ENCODE results near the gene PANX1. TPM values are rescaled to one million over a fixed set of nuclear protein-coding genes. Genes with fewer than 3 reads are reported as not detected.

PANX1 gene
- total and polyA plus RNA-seq, 2 donors (not counting 1 experiment from before 2014, with no cell fraction given) = 4.2 to 10.3 TPM

DNA sequence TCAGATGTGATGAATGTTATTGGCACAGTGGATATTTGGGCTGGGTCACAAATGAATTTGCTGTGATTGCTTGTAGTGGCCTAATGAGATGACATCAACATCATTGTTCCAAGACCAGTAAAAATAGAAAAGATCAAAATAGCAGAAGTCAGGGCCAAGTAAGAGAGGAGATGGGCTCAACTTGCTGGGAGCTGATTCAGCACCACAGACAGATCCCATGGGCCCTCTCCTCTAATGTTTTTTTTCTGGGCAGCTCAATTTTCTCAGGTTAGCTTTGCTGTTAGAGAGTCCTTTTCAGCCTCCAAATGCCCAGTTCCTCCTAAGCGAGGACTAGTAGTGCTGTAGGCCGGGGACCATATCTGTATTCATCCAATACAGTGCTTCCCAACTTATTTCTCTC lies 89.7 kb downstream of the PANX1 start:
- H3K27me3 Mint-ChIP-seq = peaks cover 3% of the 10 kb centered on the region
- DNase-seq (no peak), ATAC-seq (ENCODE audit: low read depth) (no peak)
- H3K27ac Mint-ChIP-seq = no peak overlapping the region
- Histone ChIP-seq H4K20me1 (ENCODE audit: control insufficient read depth, insufficient read depth, low read length, poor library complexity, severe bottlenecking) (no peaks in the 10 kb centered on the region), H3K79me2 (ENCODE audit: control insufficient read depth, insufficient read depth, low read length) (no peaks in the 10 kb centered on the region), H3K9ac (ENCODE audit: low read length) (no peak overlapping the region), H3K4me2 (replicated peaks; ENCODE audit: low read depth, low read length, poor library complexity, severe bottlenecking) (no peak overlapping the region), H3K9me3 (ENCODE audit: control extremely low read depth in 1 of 3, control insufficient read depth in 2 of 3, insufficient read depth in 1 of 3, low read length in 2 of 3) (peaks cover 0 to 19% (median 14%) of the 10 kb centered on the region in 3 donors), H3K36me3 (replicated peaks in 1 of 2; ENCODE audit: control extremely low read depth in 1 of 2, control insufficient read depth in 1 of 2, extremely low read depth in 1 of 2, insufficient read depth in 2 of 2, low read length in 1 of 2) (no peaks in the 10 kb centered on the region), H3K27me3 (replicated peaks in 1 of 4; ENCODE audit: control extremely low read depth in 1 of 4, control insufficient read depth in 3 of 4, insufficient read depth in 4 of 4, low read length in 3 of 4) (no peaks in the 10 kb centered on the region), H2AFZ (ENCODE audit: insufficient read depth, low read depth, low read length, poor library complexity, severe bottlenecking) (no peak overlapping the region), H3K27ac (ENCODE audit: low read length in 2 of 2) (no peak overlapping the region), H3K4me1 (ENCODE audit: control insufficient read depth in 2 of 2, insufficient read depth in 2 of 2, low read length in 2 of 2) (no peaks in the 10 kb centered on the region), H3K4me3 (ENCODE audit: control extremely low read depth in 1 of 5, extremely low read depth in 1 of 5, insufficient read depth in 1 of 5, low read depth in 2 of 5, low read length in 4 of 5) (no peak overlapping the region)
- ChIA-PET CTCF (no interaction called here), POLR2A (no interaction called here)
- no peaks in the 10 kb centered on the region for H3K4me1 Mint-ChIP-seq
- TF ChIP-seq, protein P1, sequence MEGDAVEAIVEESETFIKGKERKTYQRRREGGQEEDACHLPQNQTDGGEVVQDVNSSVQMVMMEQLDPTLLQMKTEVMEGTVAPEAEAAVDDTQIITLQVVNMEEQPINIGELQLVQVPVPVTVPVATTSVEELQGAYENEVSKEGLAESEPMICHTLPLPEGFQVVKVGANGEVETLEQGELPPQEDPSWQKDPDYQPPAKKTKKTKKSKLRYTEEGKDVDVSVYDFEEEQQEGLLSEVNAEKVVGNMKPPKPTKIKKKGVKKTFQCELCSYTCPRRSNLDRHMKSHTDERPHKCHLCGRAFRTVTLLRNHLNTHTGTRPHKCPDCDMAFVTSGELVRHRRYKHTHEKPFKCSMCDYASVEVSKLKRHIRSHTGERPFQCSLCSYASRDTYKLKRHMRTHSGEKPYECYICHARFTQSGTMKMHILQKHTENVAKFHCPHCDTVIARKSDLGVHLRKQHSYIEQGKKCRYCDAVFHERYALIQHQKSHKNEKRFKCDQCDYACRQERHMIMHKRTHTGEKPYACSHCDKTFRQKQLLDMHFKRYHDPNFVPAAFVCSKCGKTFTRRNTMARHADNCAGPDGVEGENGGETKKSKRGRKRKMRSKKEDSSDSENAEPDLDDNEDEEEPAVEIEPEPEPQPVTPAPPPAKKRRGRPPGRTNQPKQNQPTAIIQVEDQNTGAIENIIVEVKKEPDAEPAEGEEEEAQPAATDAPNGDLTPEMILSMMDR (IDR thresholded peaks at IDR 0.05) = no peak
- no peak for TF ChIP-seq EZH2 (IDR thresholded peaks at IDR 0.05; ENCODE audit: borderline replicate concordance, insufficient read depth, low read depth, low read length, poor library complexity, severe bottlenecking)
- peaks cover 6% of the 10 kb centered on the region for H3K9me3 Mint-ChIP-seq (ENCODE audit: insufficient read depth)
- H3K4me3 Mint-ChIP-seq = no peak overlapping the region
- intact Hi-C loops (cut with micrococcal nuclease) = no loop called here
- WGBS (ENCODE audit: insufficient coverage) = no CpG with 5 or more reads among the region's 2 CpGs

DNA sequence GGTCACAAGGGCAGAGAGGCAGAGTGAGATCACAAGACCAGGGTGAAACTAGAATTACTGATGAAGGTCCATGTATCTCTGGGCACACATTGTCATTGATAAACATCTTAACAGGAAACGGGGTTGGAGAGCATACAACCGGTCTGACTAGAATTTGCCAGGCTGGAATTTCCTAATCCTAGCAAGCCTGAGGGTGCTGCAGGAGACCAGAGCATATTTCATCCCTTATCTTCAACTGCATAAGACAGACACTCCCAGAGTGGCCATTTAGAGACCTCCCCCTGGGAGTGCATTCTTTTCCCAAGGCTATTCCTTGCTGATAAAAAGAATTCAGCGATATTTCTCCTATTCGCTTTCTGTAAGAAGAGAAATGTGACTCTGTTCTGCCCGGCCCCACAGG lies 91.1 kb downstream of the PANX1 start:
- 96% methylated on average over 5 of the region's 5 CpGs for WGBS (ENCODE audit: insufficient coverage)
- Histone ChIP-seq H3K36me3 (replicated peaks in 1 of 2; ENCODE audit: control extremely low read depth in 1 of 2, control insufficient read depth in 1 of 2, extremely low read depth in 1 of 2, insufficient read depth in 2 of 2, low read length in 1 of 2) (no peaks in the 10 kb centered on the region), H3K9me3 (ENCODE audit: control extremely low read depth in 1 of 3, control insufficient read depth in 2 of 3, insufficient read depth in 1 of 3, low read length in 2 of 3) (peaks cover 0 to 19% (median 14%) of the 10 kb centered on the region in 3 donors), H3K4me3 (ENCODE audit: control extremely low read depth in 1 of 5, extremely low read depth in 1 of 5, insufficient read depth in 1 of 5, low read depth in 2 of 5, low read length in 4 of 5) (no peak overlapping the region), H3K9ac (ENCODE audit: low read length) (no peak overlapping the region), H2AFZ (ENCODE audit: insufficient read depth, low read depth, low read length, poor library complexity, severe bottlenecking) (no peak overlapping the region), H3K27ac (ENCODE audit: low read length in 2 of 2) (no peak overlapping the region), H3K4me2 (replicated peaks; ENCODE audit: low read depth, low read length, poor library complexity, severe bottlenecking) (no peak overlapping the region), H4K20me1 (ENCODE audit: control insufficient read depth, insufficient read depth, low read length, poor library complexity, severe bottlenecking) (no peaks in the 10 kb centered on the region), H3K79me2 (ENCODE audit: control insufficient read depth, insufficient read depth, low read length) (no peaks in the 10 kb centered on the region), H3K27me3 (replicated peaks in 1 of 4; ENCODE audit: control extremely low read depth in 1 of 4, control insufficient read depth in 3 of 4, insufficient read depth in 4 of 4, low read length in 3 of 4) (no peaks in the 10 kb centered on the region), H3K4me1 (ENCODE audit: control insufficient read depth in 2 of 2, insufficient read depth in 2 of 2, low read length in 2 of 2) (no peaks in the 10 kb centered on the region)
- Mint-ChIP-seq H3K27me3 (peaks cover 3% of the 10 kb centered on the region), H3K9me3 (ENCODE audit: insufficient read depth) (peaks cover 6% of the 10 kb centered on the region), H3K27ac (no peak overlapping the region), H3K4me3 (no peak overlapping the region), H3K4me1 (no peaks in the 10 kb centered on the region)
- DNase-seq (no peak), ATAC-seq (ENCODE audit: low read depth) (no peak)
- ChIA-PET POLR2A (no interaction called here), CTCF (no interaction called here)
- no peak for TF ChIP-seq EZH2 (IDR thresholded peaks at IDR 0.05; ENCODE audit: borderline replicate concordance, insufficient read depth, low read depth, low read length, poor library complexity, severe bottlenecking)
- TF ChIP-seq, protein P1 (IDR thresholded peaks at IDR 0.05) = no peak
- intact Hi-C loops (cut with micrococcal nuclease) = no loop called here

Measured in B cell (primary cell).